ENCODE results near the gene PLSCR2.
"Not testable (repeated sequence)": the region's sequence is repeated elsewhere in the genome, so short reads cannot be mapped to it uniquely, and the experiment has no call there.

The PLSCR2 gene

GRCh38 chr3:146485297-146485696, 15.9 kb upstream of the PLSCR2 start:
- DNase-seq (ENCODE audit: low read depth) = no peak

DNA sequence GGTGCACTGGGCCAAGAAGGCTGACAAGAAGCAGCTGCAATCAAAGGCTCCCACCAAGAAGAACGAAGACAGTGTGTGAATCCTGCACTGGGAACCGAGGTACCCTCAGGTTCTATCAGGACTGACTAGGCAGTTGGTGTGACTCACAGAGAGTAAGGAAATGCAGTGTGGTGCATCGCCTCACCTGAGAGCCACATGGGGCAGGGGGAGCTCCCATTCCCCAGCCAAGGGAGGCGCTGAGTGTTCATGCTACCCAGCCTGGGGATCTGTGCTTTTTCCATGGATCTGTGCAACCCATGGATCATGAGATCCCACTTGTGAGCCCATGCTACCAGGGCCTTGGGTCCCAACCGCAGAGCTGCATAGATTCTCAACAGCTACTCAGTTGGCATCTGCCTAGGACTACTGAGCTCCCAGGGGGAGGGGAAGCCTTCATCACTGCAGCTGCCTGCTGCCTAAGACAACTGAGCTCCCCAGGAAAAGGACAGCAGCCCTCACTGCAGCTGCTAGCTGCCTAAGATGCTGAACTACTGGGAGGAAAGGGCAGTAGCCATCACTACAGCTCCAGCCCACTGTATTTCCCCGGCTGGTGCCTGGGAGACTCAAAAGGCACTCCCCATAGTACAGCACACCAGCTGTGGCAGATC, 6.9 kb upstream of the PLSCR2 start:
- no peak for DNase-seq (ENCODE audit: low read depth)

GRCh38 chr3:146474976-146475375, 5.6 kb upstream of the PLSCR2 start:
- DNase-seq (ENCODE audit: low read depth) = not testable (repeated sequence)

DNA sequence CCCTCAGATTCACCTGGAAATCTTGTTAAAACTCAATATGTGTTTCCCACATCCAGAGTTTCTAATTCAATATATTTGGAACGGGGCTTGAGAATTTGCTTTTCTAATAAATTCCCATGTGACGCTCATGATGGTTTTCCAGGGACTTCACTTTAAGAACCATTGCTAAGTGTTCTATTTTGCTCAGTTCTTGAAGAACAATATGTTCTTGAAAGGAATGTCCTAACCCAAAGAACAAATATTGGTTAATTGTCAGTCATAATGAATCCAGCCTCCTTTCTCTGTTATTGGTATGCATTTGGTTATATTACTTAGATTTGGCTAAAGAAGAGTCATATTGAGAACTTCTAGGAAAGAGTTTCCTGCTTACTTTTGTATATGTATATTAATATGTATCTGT, 4.4 kb upstream of the PLSCR2 start:
- DNase-seq (ENCODE audit: low read depth) = no peak

GRCh38 chr3:146472611-146473010, 3.2 kb upstream of the PLSCR2 start:
- no peak for DNase-seq (ENCODE audit: low read depth)

DNA sequence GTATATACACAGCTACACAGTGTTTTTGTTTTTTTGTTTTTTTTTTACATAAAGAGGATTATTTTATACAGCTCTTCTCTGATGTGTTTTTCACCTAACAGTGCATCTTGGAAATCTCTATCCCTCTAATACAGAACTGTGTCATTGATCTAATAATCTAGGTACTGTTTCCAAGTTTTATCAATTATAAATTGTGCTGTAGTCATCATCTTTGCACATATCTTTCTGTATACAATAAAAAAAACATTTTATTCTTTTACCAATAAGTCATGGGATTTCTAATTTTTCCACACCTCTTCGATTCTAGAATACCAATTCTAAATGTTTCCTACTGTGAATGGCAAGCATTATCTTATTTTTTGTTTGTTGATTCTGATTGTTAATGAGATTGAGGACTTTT, 1.7 kb upstream of the PLSCR2 start:
- DNase-seq (ENCODE audit: low read depth) = no peak

GRCh38 chr3:146470425-146470990, 1.1 kb upstream of the PLSCR2 start:
- no peak for DNase-seq (ENCODE audit: low read depth)

- DNase-seq (ENCODE audit: low read depth) = no peak
Measured at GRCh38 chr3:146468671-146469149, 651 bp downstream of the PLSCR2 start.

GRCh38 chr3:146468234-146468633, 1.1 kb downstream of the PLSCR2 start:
- DNase-seq (ENCODE audit: low read depth) = no peak

GRCh38 chr3:146466604-146467003, 2.8 kb downstream of the PLSCR2 start:
- DNase-seq (ENCODE audit: low read depth) = no peak

DNA sequence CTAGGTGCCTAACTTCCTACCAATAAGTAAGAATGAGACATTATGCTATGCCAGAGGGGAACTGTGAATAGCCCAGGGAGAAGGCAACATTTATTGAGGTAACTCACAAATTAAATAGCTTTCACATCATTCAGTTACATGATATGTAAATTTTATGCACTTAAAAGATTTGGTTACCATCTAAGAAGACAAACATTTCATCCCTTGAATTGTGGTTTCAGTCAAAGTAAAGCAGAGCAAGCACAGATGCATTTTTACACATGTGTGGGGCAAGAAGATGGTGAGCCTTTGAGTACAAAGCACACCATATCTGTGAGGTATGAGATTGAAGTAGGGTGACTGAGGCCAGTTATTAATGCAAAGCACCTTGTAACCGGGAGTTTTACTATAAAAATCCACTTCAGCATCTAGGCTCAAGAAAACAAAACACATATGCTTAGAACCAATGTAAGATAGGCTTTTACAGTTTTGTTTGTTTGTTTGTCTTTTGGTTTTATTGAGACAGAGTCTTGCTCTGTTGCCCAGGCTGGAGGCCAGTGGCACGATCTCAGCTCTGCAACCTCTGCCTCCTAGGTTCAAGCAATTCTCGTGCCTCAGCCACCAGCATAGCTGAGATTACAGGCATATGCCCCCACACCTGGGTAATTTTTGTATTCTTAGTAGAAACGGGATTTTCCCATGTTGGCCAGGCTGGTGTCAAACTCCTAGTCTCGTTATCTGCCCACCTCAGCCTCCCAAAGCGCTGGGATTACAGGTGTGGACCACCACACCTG, 3.5 kb downstream of the PLSCR2 start:
- no peak for DNase-seq (ENCODE audit: low read depth)

- no peak for DNase-seq (ENCODE audit: low read depth)
Measured at GRCh38 chr3:146464783-146465182, 4.6 kb downstream of the PLSCR2 start.

GRCh38 chr3:146464005-146464595, 5.3 kb downstream of the PLSCR2 start:
- no peak for DNase-seq (ENCODE audit: low read depth)

- DNase-seq (ENCODE audit: low read depth) = no peak
Measured at GRCh38 chr3:146454796-146455195, 14.6 kb downstream of the PLSCR2 start.

DNA sequence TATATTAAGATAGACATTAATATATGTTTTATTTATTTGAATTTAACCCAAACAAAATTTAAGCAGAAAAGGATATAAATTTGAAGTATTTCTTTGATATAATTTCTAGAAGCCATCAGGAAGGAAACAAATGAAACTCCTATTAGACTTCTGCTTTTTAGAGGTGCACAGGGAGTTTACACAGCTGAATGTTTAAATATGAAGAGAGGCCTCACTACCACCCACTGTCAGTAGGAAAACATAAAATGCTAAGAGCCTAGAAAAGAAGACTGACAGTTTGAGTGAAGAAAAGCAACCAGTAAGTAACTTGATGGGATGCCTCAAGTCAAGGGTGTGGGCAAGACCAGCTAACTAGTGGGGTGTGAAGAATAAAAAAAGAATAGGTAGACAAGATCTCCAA, 19.7 kb downstream of the PLSCR2 start:
- DNase-seq (ENCODE audit: low read depth) = no peak

GRCh38 chr3:146449076-146449475, 20.3 kb downstream of the PLSCR2 start:
- no peak for DNase-seq (ENCODE audit: low read depth)

DNA sequence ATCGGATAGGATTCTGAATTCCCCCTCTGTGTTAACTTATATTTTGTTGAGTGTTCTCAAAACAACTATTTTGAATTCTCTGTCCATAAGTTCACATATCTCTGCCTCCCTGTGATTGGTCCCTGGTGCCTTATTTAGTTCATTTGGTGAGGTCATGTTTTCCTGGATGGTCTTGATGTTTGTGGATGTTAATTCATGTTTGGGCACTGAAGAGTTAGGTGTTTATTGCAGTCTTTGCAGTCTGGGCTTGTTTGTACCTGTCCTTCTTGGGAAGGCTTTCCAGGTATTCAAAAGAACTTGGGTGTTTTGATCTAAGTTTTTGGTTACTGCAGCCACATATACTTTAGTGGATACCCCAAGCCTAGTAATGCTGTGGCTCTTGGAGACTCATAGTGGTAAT, 23.3 kb downstream of the PLSCR2 start:
- no peak for DNase-seq (ENCODE audit: low read depth)

- DNase-seq (ENCODE audit: low read depth) = not testable (repeated sequence)
Measured at GRCh38 chr3:146440310-146440709, 29.1 kb downstream of the PLSCR2 start.

GRCh38 chr3:146432066-146432465, 37.3 kb downstream of the PLSCR2 start:
- DNase-seq (ENCODE audit: low read depth) = no peak

DNA sequence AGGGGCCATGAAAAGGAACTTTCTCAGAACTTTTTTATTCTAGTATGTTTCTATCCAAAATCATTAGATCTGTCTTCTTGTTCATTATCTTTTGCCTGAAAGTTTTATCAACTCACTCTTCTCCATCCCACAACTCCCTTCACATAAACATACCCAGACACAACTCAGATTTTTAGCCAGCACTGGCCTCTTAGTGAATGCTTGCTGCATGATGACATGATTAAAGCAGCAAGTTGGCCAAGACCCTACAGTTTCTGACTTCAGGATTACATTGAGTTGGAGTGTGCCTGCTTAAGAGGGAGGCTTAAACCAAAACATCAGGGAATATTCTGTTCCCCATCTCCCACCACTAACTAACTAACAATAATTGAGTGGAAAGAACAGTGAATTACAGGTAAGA, 38.1 kb downstream of the PLSCR2 start:
- no peak for DNase-seq (ENCODE audit: low read depth)

DNA sequence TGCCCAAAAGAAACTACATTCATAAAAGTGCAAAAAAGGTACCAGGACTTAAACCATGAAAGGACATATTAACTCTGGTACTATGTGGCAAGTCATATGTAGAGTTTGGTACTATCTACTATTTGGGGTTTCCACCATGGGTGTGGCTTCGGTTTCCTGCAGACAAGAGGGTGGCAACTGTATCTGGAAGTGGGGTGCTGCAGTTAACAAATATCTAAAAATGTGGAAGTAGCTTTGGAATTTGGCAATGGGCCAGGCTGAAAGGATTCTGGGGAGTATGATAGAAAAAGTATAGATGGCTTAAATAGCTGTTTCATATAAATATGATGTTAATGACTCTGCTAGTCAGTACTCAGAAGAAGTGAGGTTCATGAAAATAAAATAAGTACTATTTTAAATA, 44.0 kb downstream of the PLSCR2 start:
- no peak for DNase-seq (ENCODE audit: low read depth)

DNA sequence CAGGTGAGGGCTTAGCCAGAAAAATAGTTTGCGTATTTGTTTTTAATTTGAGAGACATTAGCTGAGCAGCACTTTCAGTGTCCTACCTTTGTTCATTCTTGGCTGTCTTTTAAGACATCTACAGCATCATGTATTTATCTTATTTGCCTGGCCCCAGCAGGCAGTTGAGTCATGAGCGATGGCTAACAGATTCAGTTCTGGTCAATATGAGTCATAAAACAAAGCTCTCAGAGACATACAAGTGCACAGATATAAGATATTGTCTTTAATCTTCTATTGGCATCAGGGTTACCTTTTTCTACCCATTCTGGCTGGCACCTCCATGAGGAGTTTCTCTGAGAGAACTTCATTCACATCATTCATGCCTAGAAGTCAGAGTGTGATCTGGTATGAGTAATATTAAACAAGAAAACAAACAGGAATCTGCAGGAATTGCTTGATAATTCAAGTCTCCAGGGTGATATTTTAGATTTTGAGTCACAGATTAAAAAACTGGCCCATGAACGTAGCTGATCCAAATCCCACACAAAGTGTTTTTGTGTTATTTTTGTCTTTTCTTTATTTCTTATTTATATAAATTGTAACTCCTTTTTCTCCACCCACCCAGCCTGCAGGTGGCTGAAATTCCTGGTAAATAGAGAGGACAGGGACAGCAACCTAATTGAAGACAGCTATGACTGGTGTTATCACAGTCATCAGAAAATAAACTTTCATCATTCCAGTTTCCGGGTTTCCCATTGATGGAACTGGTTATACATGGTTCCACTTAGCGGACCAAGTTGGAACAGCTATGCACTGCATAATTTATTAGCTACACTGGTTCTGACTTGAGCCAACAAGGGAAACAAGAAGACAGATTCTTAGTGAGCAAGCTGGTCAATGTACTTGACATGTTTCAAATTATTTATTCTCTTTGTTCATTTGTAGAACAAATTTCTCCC, 47.3 kb downstream of the PLSCR2 start:
- DNase-seq (ENCODE audit: low read depth) = no peak

Data from GM04503 (cell line).